Activated CD8-positive, alpha-beta memory T cell treated with anti-CD3 and anti-CD28 coated beads, Interleukin-2, amount 50 U/mL, for 24 hours (primary cell): ENCODE results near the gene TTLL6.

Source experiments
- DNase-seq: peaks from one replicate; pipeline ENCODE4 v3.0.0-alpha.2; 2020; ENCODE audit errors: extremely low read depth

TTLL6 gene

GRCh38 chr17:48737330-48738043, 79.5 kb downstream of the TTLL6 start:
- no peak for DNase-seq

- DNase-seq, result no peak
These were observed 82.0 kb downstream of the TTLL6 start for GRCh38 chr17:48735062-48735351.

DNA sequence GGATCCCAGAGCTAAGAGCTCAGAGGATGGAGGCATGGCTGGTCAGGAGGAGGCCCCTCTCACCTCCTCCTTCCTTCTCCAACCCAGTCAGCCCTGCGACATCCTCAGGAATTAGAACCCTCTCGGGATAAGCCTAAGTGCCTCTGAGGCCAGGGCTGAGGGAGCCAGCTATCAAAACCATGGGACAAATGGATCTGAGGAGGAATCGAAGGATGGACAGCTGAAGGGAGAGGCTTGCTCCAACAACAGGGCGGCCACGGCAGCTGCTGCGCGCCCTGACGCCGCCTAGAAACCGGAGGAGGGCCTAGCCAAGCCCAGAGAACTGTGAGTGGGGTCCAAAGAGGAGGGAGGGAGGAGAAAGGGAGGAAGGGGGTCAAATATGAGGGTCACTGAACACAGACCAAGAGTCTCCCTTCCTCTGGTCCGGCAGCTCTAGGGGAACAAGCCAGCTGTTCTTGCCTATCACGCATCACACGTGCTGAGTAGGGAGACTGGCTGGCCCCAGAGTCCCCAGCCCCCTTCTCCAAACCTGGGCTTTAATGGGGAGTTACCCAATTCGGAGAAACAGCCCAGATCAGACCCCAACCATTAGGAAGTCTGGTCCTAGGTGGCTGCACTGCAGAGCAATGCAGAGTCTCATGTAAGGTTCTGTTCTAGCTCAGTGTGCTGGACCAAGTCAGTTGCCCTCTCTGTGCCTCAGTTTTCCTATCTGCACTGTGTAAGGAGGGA, 82.5 kb downstream of the TTLL6 start:
- no peak for DNase-seq

DNA sequence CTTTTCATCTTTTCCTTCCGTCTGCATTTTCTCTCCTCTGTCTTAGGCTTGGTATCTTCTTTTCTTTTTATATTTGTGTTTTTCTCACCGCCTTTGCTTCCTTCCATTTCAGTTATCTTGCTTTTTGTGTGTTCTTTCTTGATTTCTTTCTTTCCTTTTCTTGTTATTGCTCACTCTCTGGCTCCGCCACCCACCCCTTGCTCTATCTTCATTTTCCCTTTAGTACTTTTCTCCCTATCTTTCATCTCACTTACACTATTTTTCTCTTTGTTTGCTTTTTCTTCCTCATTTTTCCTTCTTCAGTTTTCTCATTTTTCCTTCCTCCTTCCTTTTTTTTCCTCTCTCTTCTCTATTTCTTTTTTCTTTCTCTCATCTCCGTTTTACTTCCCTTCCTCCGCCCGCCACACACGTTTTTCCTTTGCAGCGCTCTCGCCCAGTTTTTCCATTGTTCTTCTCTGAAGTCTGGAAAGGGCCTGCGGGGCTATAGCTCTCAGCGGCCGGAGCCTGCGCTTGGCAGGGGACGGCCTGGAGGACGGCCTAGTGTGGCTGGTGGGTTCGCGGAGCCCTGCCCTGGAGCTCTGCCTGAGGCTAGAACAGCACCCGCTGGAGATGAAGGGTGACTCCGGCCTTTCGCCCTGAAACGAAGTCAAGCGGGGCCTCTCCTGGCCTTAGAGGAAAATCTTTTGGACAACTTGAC, 83.2 kb downstream of the TTLL6 start:
- no peak for DNase-seq

DNA sequence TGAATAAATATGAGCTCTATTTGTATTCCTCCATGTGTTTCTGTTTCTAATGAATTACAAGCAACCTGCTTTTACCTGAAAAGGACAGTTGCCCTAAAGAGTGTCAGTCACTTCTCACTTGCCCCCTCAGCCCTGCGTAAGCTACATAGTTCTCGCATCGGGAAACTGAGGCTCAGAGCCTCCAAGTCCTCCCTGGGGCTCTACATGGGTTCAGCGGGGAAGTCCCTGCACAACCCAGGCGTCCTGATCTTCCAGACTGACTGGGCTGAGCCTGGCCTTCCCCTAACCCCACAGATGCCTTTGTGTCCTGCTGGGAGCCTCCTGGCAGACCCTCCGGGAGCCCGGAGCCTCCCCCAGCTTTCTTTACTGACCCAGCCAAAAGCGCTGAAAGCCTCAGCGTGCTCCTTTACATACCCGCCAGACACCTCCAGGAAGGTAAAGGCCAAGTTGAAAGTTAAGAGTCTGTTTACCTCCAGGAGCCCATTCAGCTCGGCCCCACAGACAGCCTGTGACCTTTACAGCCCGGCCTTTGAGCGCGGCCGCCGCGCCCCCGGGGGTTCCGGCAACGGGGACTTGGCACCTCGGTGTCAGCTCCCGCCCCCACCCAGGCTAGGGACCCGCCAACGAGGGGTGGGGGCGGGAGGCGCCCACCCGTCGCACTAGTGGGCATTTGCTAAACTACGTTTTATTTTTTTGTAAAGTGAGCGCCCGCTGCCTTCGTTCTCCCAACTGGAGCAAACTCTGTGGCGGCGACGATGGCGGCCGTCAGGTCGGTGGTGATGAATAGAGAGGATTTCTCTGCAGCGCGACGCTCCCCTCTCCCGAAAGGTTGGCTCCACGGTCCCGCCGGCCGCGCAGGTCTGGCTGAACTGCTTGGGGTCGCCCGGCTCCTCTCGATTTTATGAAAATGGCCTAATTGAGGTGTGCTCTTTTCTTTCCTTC, 84.1 kb downstream of the TTLL6 start:
- DNase-seq, result no peak

DNA sequence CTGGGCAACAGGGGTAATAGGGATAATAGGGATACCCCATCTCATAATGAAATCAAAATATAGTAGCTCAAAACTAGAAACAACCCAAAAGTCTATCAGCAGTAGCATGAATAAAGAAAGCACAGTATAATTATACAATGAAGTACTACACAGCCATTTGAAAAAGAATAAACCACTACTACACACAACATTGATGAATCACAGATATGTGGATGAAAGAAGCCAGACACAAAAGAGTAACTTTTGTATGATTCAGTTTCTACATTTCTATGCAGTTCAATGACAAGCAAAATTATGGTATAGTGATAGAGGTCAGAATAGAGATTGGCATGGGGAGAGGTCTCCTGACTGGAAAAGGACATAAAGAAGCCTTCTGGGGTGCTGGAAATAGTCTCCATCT, 85.7 kb downstream of the TTLL6 start:
- DNase-seq, result no peak

- no peak for DNase-seq
These were observed 86.8 kb downstream of the TTLL6 start for GRCh38 chr17:48730240-48730550.

GRCh38 chr17:48729335-48730239, 87.4 kb downstream of the TTLL6 start:
- no peak for DNase-seq

DNA sequence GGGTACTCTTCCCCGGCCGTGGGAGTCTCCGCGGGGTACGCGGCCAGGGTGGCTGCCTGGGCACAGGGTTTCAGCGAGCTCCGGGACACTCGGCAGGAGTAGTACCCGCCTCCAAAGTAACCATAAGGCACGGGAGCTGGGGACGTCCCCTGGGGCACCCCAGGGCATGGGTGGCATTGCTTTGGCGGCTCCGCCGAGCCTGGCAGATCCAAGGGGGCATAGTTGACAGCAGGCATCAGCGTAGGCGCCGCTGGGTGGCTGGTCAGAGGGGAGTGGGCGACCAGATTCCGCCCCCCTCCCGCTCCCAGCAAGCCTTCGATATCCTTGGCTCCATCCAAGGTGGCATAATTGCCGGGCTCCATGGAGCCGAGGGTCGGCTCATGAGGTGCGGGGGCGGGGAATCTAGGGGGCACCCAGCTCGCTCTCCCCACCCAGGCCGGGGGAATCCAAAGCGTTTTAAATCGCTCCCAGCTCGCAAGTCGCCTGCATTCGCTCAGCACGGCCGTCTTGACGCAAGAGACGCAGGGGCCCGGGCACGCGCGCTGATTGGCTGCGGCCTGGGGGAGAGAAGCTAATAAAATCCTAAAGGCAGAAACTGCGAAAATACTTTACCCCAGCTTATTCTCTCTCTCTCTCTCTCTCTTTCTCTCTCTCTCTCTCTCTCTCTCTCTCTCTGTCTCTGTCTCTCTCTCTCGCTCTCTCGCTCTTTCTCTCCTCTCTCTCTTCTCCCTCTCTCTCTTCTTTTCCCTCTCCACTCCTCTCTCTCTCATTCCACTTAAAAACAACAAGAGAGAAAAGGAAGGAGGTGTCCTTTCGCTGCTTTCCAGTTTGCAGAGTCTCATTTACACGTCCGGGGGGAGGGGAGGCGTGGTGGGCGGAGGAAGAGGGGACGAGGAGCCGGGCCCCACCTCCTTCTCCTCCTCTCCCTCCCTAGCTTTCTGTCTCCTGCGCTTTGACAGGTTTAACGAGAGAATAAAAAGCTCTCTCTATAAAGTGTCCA, 88.5 kb downstream of the TTLL6 start, which contains the start of gene HOXB13:
Gene HOXB13 (minus strand): TSS at position 519 of the 1,000 bp plus-strand sequence. CDS start 157 bp downstream, at position 362.
- DNase-seq, result no peak

DNA sequence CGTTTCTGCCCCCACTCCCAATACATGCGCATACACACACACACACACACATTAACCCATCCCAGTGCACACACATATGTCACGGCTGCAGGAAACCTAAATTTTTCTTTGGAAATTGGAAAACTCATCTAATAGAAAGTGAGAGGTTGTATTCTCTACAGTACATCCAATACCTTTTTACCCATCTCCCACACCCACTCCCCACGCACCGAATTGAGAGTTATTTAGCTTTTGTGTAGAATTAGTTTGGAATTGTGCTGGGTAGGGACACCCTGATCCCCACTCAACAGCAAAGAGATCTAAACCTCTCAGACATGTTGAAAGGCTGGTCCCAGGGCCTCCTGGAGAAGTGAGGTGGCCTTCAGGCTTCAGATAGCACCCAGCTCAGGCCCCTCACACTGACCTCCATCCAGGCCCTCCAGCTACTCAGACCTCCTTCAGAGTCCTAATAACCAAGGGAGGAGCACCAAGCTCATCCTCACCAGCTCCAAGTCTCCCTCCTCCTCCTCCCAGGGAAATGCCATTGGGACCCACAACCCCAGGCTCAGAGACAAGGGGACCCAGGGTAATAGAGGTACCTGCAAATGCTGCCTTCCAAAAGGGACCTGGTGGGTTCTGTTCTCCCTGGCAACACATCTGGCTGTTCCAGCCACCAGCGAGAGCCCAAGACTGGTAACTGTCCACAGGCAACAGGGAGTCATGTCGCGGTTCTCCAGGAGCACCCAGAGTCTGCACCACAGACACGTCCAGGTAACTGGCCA, 89.4 kb downstream of the TTLL6 start:
- DNase-seq, result no peak

- DNase-seq, result no peak
These were observed 90.1 kb downstream of the TTLL6 start for GRCh38 chr17:48726916-48727286.

DNA sequence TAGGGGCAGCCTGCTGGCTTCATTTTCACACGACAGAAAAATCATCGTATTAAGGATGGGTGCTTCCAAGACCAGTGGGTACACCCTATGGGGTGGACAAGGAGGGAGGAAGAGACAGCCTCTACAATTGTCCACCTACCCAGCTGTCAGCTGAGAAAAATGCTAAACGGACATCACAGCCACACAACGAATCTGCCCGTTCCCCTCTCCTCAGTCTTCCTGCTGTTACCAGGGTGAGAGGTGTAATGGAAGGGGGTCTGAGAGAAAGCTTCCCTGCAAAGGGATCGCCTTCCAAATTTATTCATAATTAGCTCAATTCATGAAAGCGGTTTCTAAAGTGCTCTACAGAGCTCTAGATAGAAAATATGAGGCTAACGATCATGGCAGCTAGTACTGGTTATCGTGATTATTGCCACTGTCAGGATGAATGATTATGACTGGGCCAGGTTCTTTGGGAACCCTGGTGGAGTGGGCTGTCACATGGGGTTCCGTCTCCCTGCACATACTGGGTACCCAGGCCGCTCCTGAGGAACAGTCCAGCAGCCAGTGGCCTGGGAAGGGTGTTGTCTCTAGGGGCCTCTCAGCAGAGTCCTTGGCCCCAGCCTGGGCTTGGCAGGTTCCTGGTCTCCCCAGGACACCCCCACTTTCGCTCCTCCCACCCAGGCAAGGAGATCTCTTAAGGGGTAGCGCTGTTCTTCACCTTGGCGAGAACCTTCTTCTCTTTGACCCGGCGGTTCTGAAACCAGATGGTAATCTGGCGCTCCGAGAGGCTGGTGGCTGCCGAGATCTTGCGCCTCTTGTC, 90.7 kb downstream of the TTLL6 start:
- DNase-seq, result no peak

GRCh38 chr17:48725288-48726064, 91.6 kb downstream of the TTLL6 start:
- no peak for DNase-seq

DNA sequence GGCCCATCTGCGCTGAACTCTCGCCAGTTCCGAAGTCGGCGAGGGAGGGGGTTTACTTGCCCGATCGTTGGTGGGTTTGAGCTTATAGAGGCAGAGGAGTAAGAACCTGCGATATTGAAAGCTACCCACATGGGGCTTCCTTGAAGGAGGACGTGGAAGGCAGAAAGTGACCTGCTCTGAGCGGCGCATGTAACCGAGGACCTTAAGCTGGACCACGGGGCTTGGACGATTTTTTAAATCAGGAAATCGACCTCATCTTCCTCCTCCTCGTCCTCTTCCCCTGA, 92.1 kb downstream of the TTLL6 start:
- no peak for DNase-seq

- peak; percentile 39 for DNase-seq
These were observed 92.6 kb downstream of the TTLL6 start for GRCh38 chr17:48724251-48725003.

- DNase-seq, result no peak
These were observed 93.4 kb downstream of the TTLL6 start for GRCh38 chr17:48723423-48724250.
